ENCODE results near the gene TMC2. TPM values are rescaled to one million over a fixed set of nuclear protein-coding genes. Genes with fewer than 3 reads are reported as not detected.
A peak's percentile ranks its signal among the peaks of the same experiment; 100 is the strongest.

Gene TMC2
- total RNA-seq, 1 donor from 2014 or later, result not detected

GRCh38 chr20:2541940-2542339, 5.6 kb downstream of the TMC2 start:
- no peaks in the 10 kb centered on the region for H3K36me3 ChIP-seq
- no peak for DNase-seq
- peaks cover 93% of the 10 kb centered on the region for H3K27me3 ChIP-seq (ENCODE audit: low read depth)
- H3K4me1 ChIP-seq, result no peaks in the 10 kb centered on the region
- H3K4me3 ChIP-seq, result no peak overlapping the region
- H3K27ac ChIP-seq (replicated peaks), result no peak overlapping the region
- TF ChIP-seq, protein P1, sequence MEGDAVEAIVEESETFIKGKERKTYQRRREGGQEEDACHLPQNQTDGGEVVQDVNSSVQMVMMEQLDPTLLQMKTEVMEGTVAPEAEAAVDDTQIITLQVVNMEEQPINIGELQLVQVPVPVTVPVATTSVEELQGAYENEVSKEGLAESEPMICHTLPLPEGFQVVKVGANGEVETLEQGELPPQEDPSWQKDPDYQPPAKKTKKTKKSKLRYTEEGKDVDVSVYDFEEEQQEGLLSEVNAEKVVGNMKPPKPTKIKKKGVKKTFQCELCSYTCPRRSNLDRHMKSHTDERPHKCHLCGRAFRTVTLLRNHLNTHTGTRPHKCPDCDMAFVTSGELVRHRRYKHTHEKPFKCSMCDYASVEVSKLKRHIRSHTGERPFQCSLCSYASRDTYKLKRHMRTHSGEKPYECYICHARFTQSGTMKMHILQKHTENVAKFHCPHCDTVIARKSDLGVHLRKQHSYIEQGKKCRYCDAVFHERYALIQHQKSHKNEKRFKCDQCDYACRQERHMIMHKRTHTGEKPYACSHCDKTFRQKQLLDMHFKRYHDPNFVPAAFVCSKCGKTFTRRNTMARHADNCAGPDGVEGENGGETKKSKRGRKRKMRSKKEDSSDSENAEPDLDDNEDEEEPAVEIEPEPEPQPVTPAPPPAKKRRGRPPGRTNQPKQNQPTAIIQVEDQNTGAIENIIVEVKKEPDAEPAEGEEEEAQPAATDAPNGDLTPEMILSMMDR (IDR thresholded peaks at IDR 0.05; ENCODE audit: borderline replicate concordance), result no peak
- H3K9me3 ChIP-seq (replicated peaks), result no peaks in the 10 kb centered on the region
- intact Hi-C loops (cut with micrococcal nuclease), result no loop called here

- Histone ChIP-seq H3K4me1 (no peaks in the 10 kb centered on the region), H3K27me3 (ENCODE audit: low read depth) (peaks cover 93% of the 10 kb centered on the region), H3K36me3 (no peaks in the 10 kb centered on the region), H3K4me3 (no peak overlapping the region), H3K9me3 (replicated peaks) (no peaks in the 10 kb centered on the region), H3K27ac (replicated peaks) (no peak overlapping the region)
- intact Hi-C loops (cut with micrococcal nuclease), result no loop called here
- TF ChIP-seq, protein P1 (IDR thresholded peaks at IDR 0.05; ENCODE audit: borderline replicate concordance), result no peak
- DNase-seq, result no peak
These were observed 6.0 kb downstream of the TMC2 start for GRCh38 chr20:2542361-2542760.

- TF ChIP-seq, protein P1 (IDR thresholded peaks at IDR 0.05; ENCODE audit: borderline replicate concordance), result no peak
- no peak overlapping the region for H3K4me3 ChIP-seq
- intact Hi-C loops (cut with micrococcal nuclease), result no loop called here
These were observed 7.8 kb downstream of the TMC2 start for GRCh38 chr20:2544211-2544610.

GRCh38 chr20:2545594-2545993, 9.2 kb downstream of the TMC2 start:
- H3K4me1 ChIP-seq, result no peaks in the 10 kb centered on the region
- TF ChIP-seq, protein P1 (IDR thresholded peaks at IDR 0.05; ENCODE audit: borderline replicate concordance), result no peak
- no peaks in the 10 kb centered on the region for H3K36me3 ChIP-seq
- intact Hi-C loops (cut with micrococcal nuclease), result no loop called here
- DNase-seq, result no peak
- peaks cover 90% of the 10 kb centered on the region for H3K27me3 ChIP-seq (ENCODE audit: low read depth)
- no peaks in the 10 kb centered on the region for H3K9me3 ChIP-seq (replicated peaks)
- no peak overlapping the region for H3K4me3 ChIP-seq
- H3K27ac ChIP-seq (replicated peaks), result no peak overlapping the region

More at GRCh38 chr20:2544211-2544610, 7.8 kb downstream of the TMC2 start:
- no peaks in the 10 kb centered on the region for H3K9me3 ChIP-seq (replicated peaks)
- no peak for DNase-seq
- no peaks in the 10 kb centered on the region for H3K4me1 ChIP-seq
- no peaks in the 10 kb centered on the region for H3K36me3 ChIP-seq
- H3K27me3 ChIP-seq (ENCODE audit: low read depth), result peaks cover 90% of the 10 kb centered on the region
- no peak overlapping the region for H3K27ac ChIP-seq (replicated peaks)

DNA sequence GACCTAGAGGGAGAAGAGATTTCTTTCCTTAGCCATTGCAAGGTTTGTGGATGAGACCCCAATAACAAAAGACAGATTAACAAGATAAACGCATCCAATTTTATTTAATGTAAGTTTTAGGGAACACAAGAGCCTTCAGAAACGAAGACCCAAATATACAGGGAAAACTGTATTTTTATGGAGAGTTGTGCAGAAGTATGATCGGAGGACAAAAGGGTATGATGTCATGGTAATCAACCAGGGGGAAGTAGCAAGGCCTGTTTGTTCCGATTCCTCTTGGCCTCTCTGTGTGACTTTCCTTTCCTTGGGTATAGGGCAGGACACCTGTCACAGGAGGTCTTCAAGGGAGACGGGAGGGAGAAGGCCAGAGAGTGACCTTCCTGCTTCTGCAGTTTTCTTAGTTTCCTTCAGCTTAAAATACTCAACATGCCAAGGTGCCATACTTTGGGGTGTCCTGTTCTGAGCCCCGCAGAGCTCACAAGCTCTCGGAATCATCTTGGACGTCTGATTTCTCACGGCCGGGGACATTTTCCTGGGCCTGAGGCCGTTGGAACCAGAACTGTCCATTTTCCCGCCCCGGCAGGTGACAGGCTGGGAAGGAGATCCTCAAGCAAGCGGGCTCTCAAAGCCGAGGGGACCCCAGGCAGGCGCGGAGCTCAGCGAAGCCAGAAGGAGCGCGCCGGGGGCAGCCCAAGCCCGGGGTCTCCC, 21.7 kb downstream of the TMC2 start:
- intact Hi-C loops (cut with micrococcal nuclease), result no loop called here
- H3K27me3 ChIP-seq (ENCODE audit: low read depth), result peaks cover 99% of the 10 kb centered on the region

More for the DNA sequence above, 21.7 kb downstream of the TMC2 start:
- no peaks in the 10 kb centered on the region for H3K9me3 ChIP-seq (replicated peaks)
- H3K27ac ChIP-seq (replicated peaks), result no peak overlapping the region
- TF ChIP-seq, protein P1 (IDR thresholded peaks at IDR 0.05; ENCODE audit: borderline replicate concordance), result no peak
- H3K4me3 ChIP-seq, result peak overlapping the region; percentile 46
- H3K4me1 ChIP-seq, result peaks cover 10% of the 10 kb centered on the region
- no peaks in the 10 kb centered on the region for H3K36me3 ChIP-seq
- DNase-seq, result no peak
